ENCODE results near the gene RDH8.

- TF ChIP-seq GATA2 (IDR thresholded peaks at IDR 0.05; ENCODE audit: low read depth, low read length), result no peak
- no peak for TF ChIP-seq GATA3 (IDR thresholded peaks at IDR 0.05; ENCODE audit: low read depth, low read length)
These were observed 7.0 kb upstream of the RDH8 start for GRCh38 chr19:10006335-10006708.
